SK-N-SH (cell line): ENCODE measurements around the gene GRK2. TPM values are rescaled to one million over a fixed set of nuclear protein-coding genes. Genes with fewer than 3 reads are reported as not detected.

ENCODE experiments used
- CTCF ChIA-PET: fragments of 300-600, 350-600 bp; formaldehyde crosslinking; extraction: SDS; loops from one replicate; lab custom pipeline; 2021; lab: Yijun Ruan, JAX
- POLR2A ChIA-PET: fragments of 350-600 bp; sonication (Branson Sonifier 250); formaldehyde crosslinking; extraction: SDS; loops from one replicate; lab custom pipeline; 2020; ENCODE audit warnings: antibody characterized with exemption, inconsistent platforms; lab: Yijun Ruan, JAX
- DNase-seq: peaks from one replicate; pipeline ENCODE4 v3.0.0; 2012
- H2AFZ ChIP-seq: fragments of 200-600 bp; sonication (generic); 2 replicates; pipeline ENCODE4 v1.8.1; 2016; ENCODE audit warnings: antibody characterized with exemption, mild to moderate bottlenecking, low read depth
- H3F3A ChIP-seq: fragments of 200-600 bp; sonication (generic); replicated peaks from 2 replicates; pipeline ENCODE3; 2016; ENCODE audit warnings: antibody characterized with exemption, mild to moderate bottlenecking; ENCODE audit not compliant: insufficient read depth
- H3K27ac ChIP-seq, 2 experiments: fragments of 200-500 bp in 1 of 2; fragments of 200-600 bp in 1 of 2; sonication (Bioruptor generic) in 1 of 2; sonication (generic), shearing (Covaris generic) in 1 of 2; 2 replicates each; pipeline versions ENCODE4 v1.5.1 to v1.6.1; 2014 to 2016; ENCODE audit warnings: low read depth in 2 of 2, inconsistent platforms in 1 of 2, low read length in 1 of 2, mild to moderate bottlenecking in 1 of 2, mixed read lengths in 1 of 2
- H3K27me3 ChIP-seq: fragments of 200-600 bp; sonication (generic), shearing (Covaris generic); 2 replicates; pipeline ENCODE4 v1.6.1; 2016; ENCODE audit warnings: mixed run types; ENCODE audit not compliant: insufficient read depth
- H3K36me3 ChIP-seq, 2 experiments: fragments of 200-500 bp in 1 of 2; fragments of 200-600 bp in 1 of 2; sonication (Bioruptor generic) in 1 of 2; sonication (generic) in 1 of 2; replicated peaks in 1 of 2; 2 replicates each; pipeline versions ENCODE3 to v1.5.1; 2014 to 2016; ENCODE audit warnings: low read length in 1 of 2, mild to moderate bottlenecking in 1 of 2; ENCODE audit not compliant: insufficient read depth in 2 of 2, control insufficient read depth in 1 of 2
- H3K4me1 ChIP-seq, 2 experiments: fragments of 200-500 bp in 1 of 2; fragments of 200-600 bp in 1 of 2; sonication (Bioruptor generic) in 1 of 2; sonication (generic), shearing (Covaris generic) in 1 of 2; 2 replicates each; pipeline versions ENCODE4 v1.5.1 to v1.6.1; 2014 to 2016; ENCODE audit warnings: low read depth in 1 of 2, low read length in 1 of 2, mixed run types in 1 of 2; ENCODE audit not compliant: insufficient read depth in 2 of 2, control insufficient read depth in 1 of 2
- H3K4me2 ChIP-seq: fragments of 200-600 bp; sonication (generic), shearing (Covaris generic); 2 replicates; pipeline ENCODE4 v1.6.1; 2017; ENCODE audit warnings: mixed run types
- H3K4me3 ChIP-seq, 2 experiments: fragments of 200-500 bp in 1 of 2; fragments of 200-600 bp in 1 of 2; sonication (Bioruptor generic) in 1 of 2; sonication (generic), shearing (Covaris generic) in 1 of 2; 2 replicates each; pipeline versions ENCODE4 v1.5.1 to v1.8.1; 2014 to 2016; ENCODE audit warnings: low read depth in 2 of 2, inconsistent platforms in 1 of 2, low read length in 1 of 2, mild to moderate bottlenecking in 1 of 2, mixed read lengths in 1 of 2, moderate library complexity in 1 of 2
- H3K79me2 ChIP-seq: fragments of 200-600 bp; sonication (generic); 2 replicates; pipeline ENCODE4 v1.8.1; 2017; ENCODE audit warnings: mild to moderate bottlenecking; ENCODE audit not compliant: insufficient read depth
- H3K9ac ChIP-seq: fragments of 200-600 bp; sonication (generic); 2 replicates; pipeline ENCODE4 v1.6.1; 2017; ENCODE audit warnings: mixed run types
- H3K9me2 ChIP-seq: fragments of 200-600 bp; sonication (generic); 2 replicates; pipeline ENCODE4 v1.6.1; 2017; ENCODE audit warnings: mixed run types
- H3K9me3 ChIP-seq: fragments of 200-600 bp; sonication (generic); 2 replicates; pipeline ENCODE4 v1.6.1; 2017; ENCODE audit warnings: mixed run types, mild to moderate bottlenecking, moderate library complexity
- H4K20me1 ChIP-seq: fragments of 200-600 bp; sonication (generic); 2 replicates; pipeline ENCODE4 v1.6.1; 2017; ENCODE audit warnings: mild to moderate bottlenecking, mixed run types; ENCODE audit not compliant: insufficient read depth
- CHD2 ChIP-seq: fragments of 150-350 bp; IDR thresholded peaks from 2 replicates; pipeline ENCODE4 v1.6.1; 2018; ENCODE audit warnings: low read length; ENCODE audit not compliant: partially characterized antibody
- EP300 ChIP-seq, 2 experiments: IDR thresholded peaks; 2 replicates each; pipeline versions ENCODE4 v1.4.0 to v1.6.1; 2012; ENCODE audit warnings: borderline replicate concordance in 1 of 2, low read depth in 1 of 2, low read length in 1 of 2
- FOXJ3 ChIP-seq: sonication (generic); formaldehyde crosslinking; IDR thresholded peaks from 2 replicates; pipeline ENCODE4 v1.5.1; 2020; ENCODE audit warnings: mild to moderate bottlenecking, missing genetic modification reagents
- FOXM1 ChIP-seq: IDR thresholded peaks from 2 replicates; pipeline ENCODE4 v1.4.0; 2012; ENCODE audit warnings: low read depth, mild to moderate bottlenecking
- GABPA ChIP-seq: IDR thresholded peaks from 2 replicates; pipeline ENCODE4 v1.4.0; 2012; ENCODE audit warnings: low read depth, mild to moderate bottlenecking
- GATA2 ChIP-seq: sonication (generic); formaldehyde crosslinking; IDR thresholded peaks from 2 replicates; pipeline ENCODE4 v1.5.0; 2020; ENCODE audit warnings: mild to moderate bottlenecking, missing genetic modification reagents
- MEF2A ChIP-seq: IDR thresholded peaks from 2 replicates; pipeline ENCODE4 v1.4.0; 2012; ENCODE audit warnings: low read depth, borderline replicate concordance
- MXI1 ChIP-seq: IDR thresholded peaks from 2 replicates; pipeline ENCODE4 v1.6.1; 2012; ENCODE audit warnings: mild to moderate bottlenecking, low read depth, low read length, improper control_type of control experiment
- NFIC ChIP-seq: IDR thresholded peaks from 2 replicates; pipeline ENCODE4 v1.4.0; 2012; ENCODE audit warnings: borderline replicate concordance
- NRF1 ChIP-seq: IDR thresholded peaks from 2 replicates; pipeline ENCODE4 v1.6.1; 2012; ENCODE audit warnings: low read depth, mild to moderate bottlenecking, low read length
- PBX3 ChIP-seq: IDR thresholded peaks from 2 replicates; pipeline ENCODE4; 2012
- POLR2AphosphoS5 ChIP-seq: IDR thresholded peaks from 2 replicates; pipeline ENCODE4 v1.6.1; 2012; ENCODE audit warnings: low read depth, low read length
- RAD21 ChIP-seq: IDR thresholded peaks from 2 replicates; pipeline ENCODE4 v1.6.1; 2012; ENCODE audit warnings: mild to moderate bottlenecking, low read length
- RCOR1 ChIP-seq: fragments of 150-350 bp; IDR thresholded peaks from 2 replicates; pipeline ENCODE4 v1.6.1; 2017; ENCODE audit warnings: antibody characterized with exemption, low read length
- RFX5 ChIP-seq: IDR thresholded peaks from 2 replicates; pipeline ENCODE4 v1.6.1; 2012; ENCODE audit warnings: mild to moderate bottlenecking, improper control_type of control experiment, low read length
- SIN3A ChIP-seq: IDR thresholded peaks from 2 replicates; pipeline ENCODE4 v1.6.1; 2012; ENCODE audit warnings: low read depth, mild to moderate bottlenecking, low read length, moderate library complexity, borderline replicate concordance
- TCF12 ChIP-seq: IDR thresholded peaks from 2 replicates; pipeline ENCODE4 v1.4.0; 2012
- TEAD4 ChIP-seq: IDR thresholded peaks from 2 replicates; pipeline ENCODE4 v1.4.0; 2012; ENCODE audit warnings: mild to moderate bottlenecking, borderline replicate concordance; ENCODE audit not compliant: insufficient read depth
- USF2 ChIP-seq: fragments of 150-350 bp; IDR thresholded peaks from 2 replicates; pipeline ENCODE4 v1.6.1; 2017; ENCODE audit warnings: antibody characterized with exemption, low read length, low read depth, borderline replicate concordance
- WGBS: methylation state at CpG from one replicate; pipeline ENCODE4 v1.1.6; 2017; ENCODE audit warnings: low lambda C conversion rate; 5-methylcytosine and 5-hydroxymethylcytosine counted together
- polyA plus RNA-seq, 3 experiments: library from polyadenylated mRNA; depleted of rRNA; stranded (reverse); fragments of >200 nt; gene quantifications; 2 replicates each; pipeline ENCODE4 v1.2.3, GENCODE V29; 2012
- TF ChIP-seq, protein P1 (sequence below): IDR thresholded peaks from 2 replicates; pipeline ENCODE4 v1.4.0; 2012; ENCODE audit warnings: low read depth
- TF ChIP-seq, protein P2 (sequence below): IDR thresholded peaks from 2 replicates; pipeline ENCODE4 v1.4.0; 2012; ENCODE audit warnings: low read depth, borderline replicate concordance
- TF ChIP-seq, protein P3 (sequence below): IDR thresholded peaks from 2 replicates; pipeline ENCODE4 v1.4.0; 2012; ENCODE audit warnings: low read depth, borderline replicate concordance

GRK2 gene
- polyA plus RNA-seq, 1 of the 3 experiments (the other 2 are of a cell fraction) = 48.5 TPM

DNA sequence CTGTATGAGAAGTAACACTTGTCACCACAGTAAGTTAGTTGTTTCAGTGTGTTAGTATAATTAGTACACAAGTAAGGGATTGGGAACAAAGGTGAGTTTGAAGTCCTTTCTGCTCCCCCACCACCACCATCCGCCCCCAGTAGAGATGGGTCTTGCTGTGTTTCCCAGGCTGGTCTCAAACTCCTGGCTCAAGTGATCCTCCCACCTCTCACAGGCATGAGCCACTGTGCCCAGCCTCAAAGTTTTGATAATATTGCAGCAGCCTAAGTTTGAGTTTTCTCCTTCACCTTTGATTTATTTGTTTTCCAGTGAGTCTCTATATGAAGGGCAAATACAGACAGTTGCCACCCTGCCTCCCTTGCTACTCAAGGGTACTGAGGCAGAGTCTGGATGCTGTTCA, 23.7 kb upstream of the GRK2 start:
- Histone ChIP-seq H4K20me1 (peaks cover 29% of the 10 kb centered on the region), H3K4me2 (peak overlapping the region; percentile 99), H3K9ac (no peak overlapping the region), H3K4me3 (peak overlapping the region; percentile 0 to 89; a peak in 1 of 4 replicates), H3K9me3 (no peaks in the 10 kb centered on the region)
- TF ChIP-seq CHD2 (no peak), POLR2AphosphoS5 (no peak), MEF2A (no peak), RFX5 (no peak), PBX3 (no peak)
- TF ChIP-seq, protein P1, sequence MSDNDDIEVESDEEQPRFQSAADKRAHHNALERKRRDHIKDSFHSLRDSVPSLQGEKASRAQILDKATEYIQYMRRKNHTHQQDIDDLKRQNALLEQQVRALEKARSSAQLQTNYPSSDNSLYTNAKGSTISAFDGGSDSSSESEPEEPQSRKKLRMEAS = no peak
- TF ChIP-seq, all 33 proteins: peak for 0
- WGBS = no CpG with 5 or more reads among the region's 1 CpG
- CTCF ChIA-PET = interaction anchor here (0.7 to 1.8 kb wide), 2 partner anchors 19 to 140 kb away, joined by 3 to 10 read pairs; no protein-coding TSS in a partner anchor
- H3F3A ChIP-seq = peaks cover 21% of the 10 kb centered on the region
- H3K79me2 ChIP-seq = peaks cover 67% of the 10 kb centered on the region
- no peak for DNase-seq
- no peak overlapping the region for H2AFZ ChIP-seq
- peaks cover 7 to 24% of the 10 kb centered on the region in 2 experiments; a peak in 3 of 4 replicates for H3K4me1 ChIP-seq
- no peaks in the 10 kb centered on the region for H3K27me3 ChIP-seq
- H3K9me2 ChIP-seq = no peaks in the 10 kb centered on the region
- peak overlapping the region; percentile 9 to 18; a peak in 3 of 4 replicates for H3K27ac ChIP-seq
- POLR2A ChIA-PET = no interaction called here
- peaks cover 28 to 37% of the 10 kb centered on the region in 2 experiments for H3K36me3 ChIP-seq

- no peak for DNase-seq
- ChIA-PET CTCF (interaction anchor here (0.7 to 2.4 kb wide), 4 partner anchors 19 to 162 kb away, joined by 3 to 10 read pairs (median 6); no protein-coding TSS in a partner anchor), POLR2A (no interaction called here)
- H3K4me3 ChIP-seq = no peak overlapping the region
- H3K9me3 ChIP-seq = no peaks in the 10 kb centered on the region
- H3K27ac ChIP-seq = peak overlapping the region in 1 of 2 experiments; percentile 18; a peak in 2 of 4 replicates
- H3K9ac ChIP-seq = no peak overlapping the region
- 60% methylated on average over 2 of the region's 2 CpGs for WGBS
- peak overlapping the region; percentile 99 for H3K4me2 ChIP-seq
- peaks cover 7 to 24% of the 10 kb centered on the region in 2 experiments; a peak in 3 of 4 replicates for H3K4me1 ChIP-seq
- H3K27me3 ChIP-seq = no peaks in the 10 kb centered on the region
- H4K20me1 ChIP-seq = peaks cover 32% of the 10 kb centered on the region
- H3K79me2 ChIP-seq = peaks cover 66% of the 10 kb centered on the region
- no peak overlapping the region for H2AFZ ChIP-seq
- peaks cover 34 to 42% of the 10 kb centered on the region in 2 experiments for H3K36me3 ChIP-seq
- H3K9me2 ChIP-seq = no peaks in the 10 kb centered on the region
- H3F3A ChIP-seq = peaks cover 19% of the 10 kb centered on the region
- TF ChIP-seq TCF12 = peak; percentile 52; the same call in 1 of the 2 replicates
- TF ChIP-seq, protein P1 = no peak
- no peak for TF ChIP-seq GATA2 (CRISPR knock-in tag)
- no peak for TF ChIP-seq TEAD4
- TF ChIP-seq, protein P2, sequence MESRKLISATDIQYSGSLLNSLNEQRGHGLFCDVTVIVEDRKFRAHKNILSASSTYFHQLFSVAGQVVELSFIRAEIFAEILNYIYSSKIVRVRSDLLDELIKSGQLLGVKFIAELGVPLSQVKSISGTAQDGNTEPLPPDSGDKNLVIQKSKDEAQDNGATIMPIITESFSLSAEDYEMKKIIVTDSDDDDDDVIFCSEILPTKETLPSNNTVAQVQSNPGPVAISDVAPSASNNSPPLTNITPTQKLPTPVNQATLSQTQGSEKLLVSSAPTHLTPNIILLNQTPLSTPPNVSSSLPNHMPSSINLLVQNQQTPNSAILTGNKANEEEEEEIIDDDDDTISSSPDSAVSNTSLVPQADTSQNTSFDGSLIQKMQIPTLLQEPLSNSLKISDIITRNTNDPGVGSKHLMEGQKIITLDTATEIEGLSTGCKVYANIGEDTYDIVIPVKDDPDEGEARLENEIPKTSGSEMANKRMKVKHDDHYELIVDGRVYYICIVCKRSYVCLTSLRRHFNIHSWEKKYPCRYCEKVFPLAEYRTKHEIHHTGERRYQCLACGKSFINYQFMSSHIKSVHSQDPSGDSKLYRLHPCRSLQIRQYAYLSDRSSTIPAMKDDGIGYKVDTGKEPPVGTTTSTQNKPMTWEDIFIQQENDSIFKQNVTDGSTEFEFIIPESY = no peak
- TF ChIP-seq MXI1 = no peak
- TF ChIP-seq, protein P3, sequence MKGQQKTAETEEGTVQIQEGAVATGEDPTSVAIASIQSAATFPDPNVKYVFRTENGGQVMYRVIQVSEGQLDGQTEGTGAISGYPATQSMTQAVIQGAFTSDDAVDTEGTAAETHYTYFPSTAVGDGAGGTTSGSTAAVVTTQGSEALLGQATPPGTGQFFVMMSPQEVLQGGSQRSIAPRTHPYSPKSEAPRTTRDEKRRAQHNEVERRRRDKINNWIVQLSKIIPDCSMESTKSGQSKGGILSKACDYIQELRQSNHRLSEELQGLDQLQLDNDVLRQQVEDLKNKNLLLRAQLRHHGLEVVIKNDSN = no peak
- TF ChIP-seq MEF2A = no peak
- TF ChIP-seq FOXM1 = no peak
- peak in 1 of 2 experiments; percentile 24; a peak in 1 of 4 replicates for TF ChIP-seq EP300 (IDR thresholded peaks at IDR 0.05; ENCODE audit: borderline replicate concordance in 1 of 2, low read depth in 1 of 2, low read length in 1 of 2)
- no peak for TF ChIP-seq GABPA
- TF ChIP-seq SIN3A = no peak
- TF ChIP-seq USF2 = no peak
- TF ChIP-seq RAD21 = no peak
- no peak for TF ChIP-seq NFIC
- no peak for TF ChIP-seq RCOR1
- no peak for TF ChIP-seq FOXJ3
- TF ChIP-seq PBX3 = peak; percentile 47; the same call in 1 of the 2 replicates
- no peak for TF ChIP-seq NRF1
These were observed 23.2 kb upstream of the GRK2 start for GRCh38 chr11:67243051-67243450.
